Pancreas (tissue), 10 donors: ENCODE measurements around the gene LENG9. TPM values are rescaled to one million over a fixed set of nuclear protein-coding genes. Genes with fewer than 3 reads are reported as not detected.

Experiments
- ATAC-seq, 4 donors: fragments of 200-7000 bp; cut with Tn5 transposase; one replicate each; pipeline versions ENCODE4 v1.8.0 to v1.9.1; 2020; ENCODE audit warnings: mild to moderate bottlenecking in 4 of 4, moderate library complexity in 4 of 4
- DNase-seq, 6 donors: peaks; one replicate each; pipeline ENCODE4 v3.0.0-alpha.2; 2020
- FAIRE-seq: peaks from 2 replicates; lab custom pipeline; 2012; peaks lifted over from hg19 to GRCh38; lab: Jason Lieb, UNC
- H3K27ac ChIP-seq, 4 donors: fragments of 200-600 bp; sonication (generic); 1 replicate in 3 of 4; 2 replicates in 1 of 4; pipeline versions ENCODE4 v1.5.0 to v1.8.0; 2020
- H3K27me3 ChIP-seq, 4 donors: fragments of 200-600 bp; one replicate each; pipeline ENCODE4 v1.8.0; 2021
- H3K36me3 ChIP-seq, 3 donors: fragments of 200-600 bp; sonication (generic) in 1 of 3; one replicate each; pipeline versions ENCODE4 v1.5.0 to v1.8.0; 2020 to 2021
- H3K4me1 ChIP-seq, 3 donors: fragments of 200-600 bp; one replicate each; pipeline ENCODE4 v1.8.0; 2021
- H3K4me3 ChIP-seq, 4 donors: fragments of 200-600 bp; sonication (generic) in 2 of 4; one replicate each; pipeline versions ENCODE4 v1.5.0 to v1.8.0; 2020 to 2021
- H3K9me3 ChIP-seq, 4 donors: fragments of 200-600 bp; one replicate each; pipeline ENCODE4 v1.8.0; 2021
- WGBS, 2 donors: extraction: QIAGEN DNeasy Blood & Tissue Kit; methylation state at CpG; one replicate each; pipeline ENCODE4 v1.1.7; 2013; 5-methylcytosine and 5-hydroxymethylcytosine counted together
- intact Hi-C, 3 donors: fragments of 100-400 bp; cut with DNase I; formaldehyde crosslinking; loops; one replicate each; pipeline versions ENCODE4 v1.11.1 to v1.14.2; 2022
- polyA plus RNA-seq, 2 donors: library from polyadenylated mRNA; stranded (reverse); fragments of 200-250 nt; gene quantifications; one replicate each; pipeline ENCODE4 v1.2.3, GENCODE V29; 2013
- total RNA-seq, 6 donors: library from RNA; stranded (reverse); fragmentation: NEBNext Ultra II Directional in 4 of 6; extraction: Animal tissue kit (Norgen Biotek cat#: 25700) in 4 of 6; gene quantifications; one replicate each; pipeline versions ENCODE4 v1.2.1 to v1.2.4, GENCODE V29; 2021 to 2023
- TF ChIP-seq, protein P1 (sequence below), 4 donors: fragments of 200-600 bp; sonication (generic) in 3 of 4; IDR thresholded peaks; one replicate each; pipeline versions ENCODE4 v1.5.0 to v1.8.0; 2021; ENCODE audit warnings: antibody characterized with exemption in 4 of 4
- donor health status: healthy with polysubstance abuse.
- donor health status: DM: no; HTN: no; CAD: no; lungs with moderate emphysema.
- donor health status: DM: no; HTN: no; CAD: no.
- donor health status: control.
- donor health status: control.
- donor health status: Bipolar disorder and iron deficiency.
- donor health status: DM: yes; HTN: yes; CAD: no.
- donor health status: DM: no; HTN: no; CAD: no.
- donor health status: DM: no; HTN: no; CAD: no.
- donor health status: DM: yes; HTN: yes; CAD: no.

LENG9 gene
- total and polyA plus RNA-seq, 8 donors = 4.2 to 23.4 (median 13.1) TPM

DNA sequence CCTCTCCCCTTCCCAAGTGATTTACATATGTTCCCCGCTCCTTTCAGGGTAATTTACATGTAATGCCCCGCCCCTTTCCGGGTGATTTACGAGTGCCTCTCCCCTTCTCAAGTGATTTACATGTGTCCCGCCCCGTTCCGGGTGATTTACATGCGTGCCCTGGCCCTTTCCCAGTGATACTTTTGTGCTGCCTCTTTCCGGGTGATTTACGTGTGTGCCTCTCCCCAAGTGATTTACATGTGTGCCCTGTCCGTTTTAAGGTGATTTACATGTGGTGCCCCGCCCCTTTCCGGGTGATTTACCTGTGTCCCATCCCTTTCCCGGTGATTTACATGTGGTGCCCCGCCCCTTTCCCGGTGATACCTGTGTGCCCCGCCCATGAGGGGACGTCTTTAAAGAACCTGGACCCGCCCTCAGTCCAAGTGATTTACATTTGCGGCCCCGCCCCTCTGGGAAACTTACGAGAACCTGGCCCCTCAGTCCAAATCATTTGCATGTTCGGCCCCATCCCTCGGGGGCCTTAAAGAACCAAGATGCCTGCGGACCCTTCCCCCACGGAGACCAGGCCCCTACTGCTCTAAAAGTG lies 559 bp upstream of the LENG9 start:
- 0 to 1% methylated on average over 26 of the region's 26 CpGs for WGBS, 2 donors
- FAIRE-seq = no peak
- ATAC-seq = peak; percentile 59 to 74 (median 61)

DNA sequence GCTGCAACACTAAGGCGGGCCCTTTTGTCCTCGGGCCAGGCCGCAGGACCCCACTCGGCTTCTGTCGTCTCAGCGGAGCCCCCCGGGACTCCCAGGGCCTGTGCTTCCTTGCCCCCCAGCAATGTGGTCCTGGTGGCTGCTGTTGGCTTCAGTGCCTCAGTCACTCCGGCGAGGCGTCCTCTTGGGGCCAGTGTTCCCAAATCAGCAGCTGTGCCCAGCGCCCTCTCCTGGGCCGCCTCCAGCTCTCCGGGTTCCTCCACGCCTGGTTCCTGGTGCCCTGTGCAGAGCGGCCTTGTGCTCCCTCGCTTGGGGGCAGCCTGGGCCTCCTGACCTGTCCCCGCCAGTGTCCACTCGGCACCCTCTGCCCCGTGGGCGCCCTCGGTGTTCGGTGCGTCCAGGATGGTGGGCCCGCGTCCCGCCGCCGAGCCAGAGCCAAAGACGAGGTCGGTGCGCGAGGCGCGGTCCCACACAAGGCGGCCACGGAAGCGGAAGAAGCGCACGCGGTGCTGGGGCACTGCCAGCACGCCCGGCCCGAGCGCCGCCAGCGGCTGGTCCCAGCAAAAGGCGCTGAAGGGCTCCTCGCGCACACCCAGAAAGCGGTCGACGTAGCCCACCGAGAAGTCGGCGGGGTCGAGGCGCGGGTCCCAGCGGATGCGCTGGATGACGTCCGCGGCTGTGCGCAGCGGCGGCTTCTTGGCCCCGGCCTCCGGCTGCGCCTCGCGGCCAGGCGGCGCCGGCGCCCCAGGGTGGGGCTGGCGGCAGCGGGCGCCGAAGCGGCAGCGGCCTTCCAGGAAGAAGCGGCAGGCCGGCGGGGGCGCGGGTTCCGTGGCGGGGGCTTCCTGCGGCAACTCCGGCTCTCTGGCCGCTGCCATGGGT lies 685 bp downstream of the LENG9 start:
- Histone ChIP-seq H3K27ac (peak overlapping the region; percentile 97 to 99 (median 99)), H3K4me3 (peak overlapping the region; percentile 38 to 61 (median 56)), H3K27me3 (no peaks in the 10 kb centered on the region), H3K9me3 (no peaks in the 10 kb centered on the region), H3K36me3 (peaks cover 3 to 43% (median 25%) of the 10 kb centered on the region in 3 donors), H3K4me1 (peaks cover 26 to 53% (median 37%) of the 10 kb centered on the region in 3 donors)
- DNase-seq (peak; percentile 75 to 93 (median 84)), ATAC-seq (peak; percentile 17 to 26 (median 19)), FAIRE-seq (no peak)
- 2 to 3% methylated on average over 71 to 91 of the region's 91 CpGs for WGBS, 2 donors
- TF ChIP-seq, protein P1, sequence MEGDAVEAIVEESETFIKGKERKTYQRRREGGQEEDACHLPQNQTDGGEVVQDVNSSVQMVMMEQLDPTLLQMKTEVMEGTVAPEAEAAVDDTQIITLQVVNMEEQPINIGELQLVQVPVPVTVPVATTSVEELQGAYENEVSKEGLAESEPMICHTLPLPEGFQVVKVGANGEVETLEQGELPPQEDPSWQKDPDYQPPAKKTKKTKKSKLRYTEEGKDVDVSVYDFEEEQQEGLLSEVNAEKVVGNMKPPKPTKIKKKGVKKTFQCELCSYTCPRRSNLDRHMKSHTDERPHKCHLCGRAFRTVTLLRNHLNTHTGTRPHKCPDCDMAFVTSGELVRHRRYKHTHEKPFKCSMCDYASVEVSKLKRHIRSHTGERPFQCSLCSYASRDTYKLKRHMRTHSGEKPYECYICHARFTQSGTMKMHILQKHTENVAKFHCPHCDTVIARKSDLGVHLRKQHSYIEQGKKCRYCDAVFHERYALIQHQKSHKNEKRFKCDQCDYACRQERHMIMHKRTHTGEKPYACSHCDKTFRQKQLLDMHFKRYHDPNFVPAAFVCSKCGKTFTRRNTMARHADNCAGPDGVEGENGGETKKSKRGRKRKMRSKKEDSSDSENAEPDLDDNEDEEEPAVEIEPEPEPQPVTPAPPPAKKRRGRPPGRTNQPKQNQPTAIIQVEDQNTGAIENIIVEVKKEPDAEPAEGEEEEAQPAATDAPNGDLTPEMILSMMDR (IDR thresholded peaks at IDR 0.05) = no peak
- intact Hi-C loops = no loop called here

More for the DNA sequence above, 559 bp upstream of the LENG9 start:
- intact Hi-C loops = no loop called here
- peak; percentile 89 to 97 (median 96) for DNase-seq
- TF ChIP-seq, protein P1 (IDR thresholded peaks at IDR 0.05) = no peak
- H3K27ac ChIP-seq = peak overlapping the region; percentile 97 to 99 (median 99)
- no peaks in the 10 kb centered on the region for H3K27me3 ChIP-seq
- H3K9me3 ChIP-seq = no peaks in the 10 kb centered on the region
- peaks cover 26 to 53% (median 35%) of the 10 kb centered on the region in 3 donors for H3K4me1 ChIP-seq
- H3K36me3 ChIP-seq = peaks cover 0 to 31% (median 14%) of the 10 kb centered on the region in 3 donors
- peak overlapping the region; percentile 26 to 61 (median 56) for H3K4me3 ChIP-seq

DNA sequence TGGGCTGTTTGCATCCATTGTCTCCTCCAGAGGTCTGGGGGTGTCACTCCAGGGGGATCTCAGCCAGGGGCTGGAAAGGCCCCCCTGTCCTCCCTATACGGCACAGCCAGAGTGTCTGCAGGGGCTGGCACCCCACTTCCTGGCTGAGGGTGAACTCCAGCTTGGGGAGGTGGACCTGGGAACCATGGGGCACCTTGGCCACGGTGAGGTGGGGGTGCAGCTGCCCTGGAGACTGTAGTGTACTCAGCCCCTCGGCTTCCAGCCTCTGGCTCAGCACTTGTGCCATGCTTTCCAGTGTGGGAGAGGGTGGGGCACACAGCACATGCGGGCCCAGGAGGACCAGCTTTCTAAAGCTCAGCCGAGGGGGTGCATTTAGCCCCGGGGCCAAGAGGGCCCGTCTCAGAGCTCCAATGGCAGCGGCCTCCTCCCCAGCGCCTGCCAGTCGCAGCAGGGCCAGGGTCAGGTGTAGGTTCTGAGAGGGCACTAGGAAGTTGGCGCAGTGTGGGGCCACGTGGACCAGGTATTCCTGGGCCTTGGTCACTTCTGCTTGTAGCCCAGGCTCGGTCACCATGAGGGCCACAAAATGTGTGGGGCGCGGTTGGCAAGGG lies 1.4 kb downstream of the LENG9 start:
- H3K27me3 ChIP-seq = no peaks in the 10 kb centered on the region
- TF ChIP-seq, protein P1 (IDR thresholded peaks at IDR 0.05) = no peak
- intact Hi-C loops = no loop called here
- FAIRE-seq (no peak), DNase-seq (peak in 5 of 6 donors; percentile 69 to 90 (median 71)), ATAC-seq (peak in 2 of 4 donors; percentile 1 to 3)
- peaks cover 9 to 51% (median 32%) of the 10 kb centered on the region in 3 donors for H3K36me3 ChIP-seq
- peaks cover 26 to 56% (median 31%) of the 10 kb centered on the region in 3 donors for H3K4me1 ChIP-seq
- H3K27ac ChIP-seq = peak overlapping the region; percentile 97 to 99 (median 99)
- H3K4me3 ChIP-seq = peak overlapping the region in 3 of 4 donors; percentile 55 to 61 (median 58)
- H3K9me3 ChIP-seq = no peaks in the 10 kb centered on the region
- 40 to 43% methylated on average over 15 of the region's 15 CpGs for WGBS, 2 donors

- intact Hi-C loops = no loop called here
- no peak for ATAC-seq
- H3K4me1 ChIP-seq = peaks cover 23 to 53% (median 31%) of the 10 kb centered on the region in 3 donors
- 27 to 36% methylated on average over 3 of the region's 3 CpGs for WGBS, 2 donors
- no peaks in the 10 kb centered on the region for H3K9me3 ChIP-seq
- H3K36me3 ChIP-seq = peaks cover 9 to 56% (median 38%) of the 10 kb centered on the region in 3 donors
- H3K27me3 ChIP-seq = no peaks in the 10 kb centered on the region
- no peak for FAIRE-seq
- H3K27ac ChIP-seq = peak overlapping the region; percentile 97 to 99 (median 99)
- peak overlapping the region in 2 of 4 donors; percentile 55 to 58 for H3K4me3 ChIP-seq
- TF ChIP-seq, protein P1 (IDR thresholded peaks at IDR 0.05) = no peak
- no peak for DNase-seq
Observed at GRCh38 chr19:54461613-54462012, 2.0 kb downstream of the LENG9 start.
